Chondrocyte (in vitro differentiated cells): Measurements from ENCODE around the gene DSTN. TPM values are rescaled to one million over a fixed set of nuclear protein-coding genes. Genes with fewer than 3 reads are reported as not detected.

Source experiments
- DNase-seq: peaks from one replicate; pipeline ENCODE4 v3.0.0; 2021; ENCODE audit warnings: mixed read lengths, low spot score
- H3K27ac Mint-ChIP-seq: one replicate; pipeline ENCODE4 v1.8.0; 2021; ENCODE audit warnings: mild to moderate bottlenecking, moderate library complexity, mixed read lengths; ENCODE audit not compliant: unreplicated experiment
- H3K27me3 Mint-ChIP-seq: 2 replicates; pipeline ENCODE4 v1.8.0; 2021; ENCODE audit warnings: low read depth, mixed read lengths
- H3K36me3 Mint-ChIP-seq: 2 replicates; pipeline ENCODE4 v1.8.0; 2021; ENCODE audit warnings: low read depth, mixed read lengths
- H3K4me1 Mint-ChIP-seq: 2 replicates; pipeline ENCODE4 v1.8.0; 2021; ENCODE audit warnings: low read depth, mild to moderate bottlenecking, mixed read lengths
- H3K4me3 Mint-ChIP-seq: one replicate; pipeline ENCODE4 v1.8.0; 2021; ENCODE audit warnings: mild to moderate bottlenecking, moderate library complexity, mixed read lengths; ENCODE audit not compliant: unreplicated experiment
- H3K9me3 Mint-ChIP-seq: 2 replicates; pipeline ENCODE4 v1.8.0; 2021; ENCODE audit warnings: low read depth, mixed read lengths
- CTCF ChIP-seq: fragments of 200-600 bp; sonication (generic); IDR thresholded peaks from 2 replicates; pipeline ENCODE4 v1.5.0; 2021; ENCODE audit warnings: antibody characterized with exemption, mild to moderate bottlenecking, moderate library complexity
- total RNA-seq: library from RNA; stranded (reverse); gene quantifications from 3 replicates; pipeline ENCODE4 v1.2.1, GENCODE V29; 2021

DSTN gene
- total RNA-seq, 1 donor from 2014 or later = 1,290 TPM

GRCh38 chr20:17652411-17652810 is 82.5 kb downstream of the DSTN start:
- H3K4me1 Mint-ChIP-seq = peaks cover 86% of the 10 kb centered on the region
- no peak for TF ChIP-seq CTCF
- DNase-seq = peak; percentile 81

GRCh38 chr20:17653835-17654648 is 84.2 kb downstream of the DSTN start:
- H3K27ac Mint-ChIP-seq = peak overlapping the region; percentile 89
- no peak for TF ChIP-seq CTCF
- peaks cover 80% of the 10 kb centered on the region for H3K4me1 Mint-ChIP-seq
- H3K36me3 Mint-ChIP-seq = peaks cover 35% of the 10 kb centered on the region
- no peak overlapping the region for H3K4me3 Mint-ChIP-seq
- no peak for DNase-seq
- H3K9me3 Mint-ChIP-seq = peaks cover 3% of the 10 kb centered on the region
- H3K27me3 Mint-ChIP-seq = no peaks in the 10 kb centered on the region

More at GRCh38 chr20:17652411-17652810, 82.5 kb downstream of the DSTN start:
- Mint-ChIP-seq H3K9me3 (no peaks in the 10 kb centered on the region), H3K4me3 (no peak overlapping the region), H3K36me3 (peaks cover 22% of the 10 kb centered on the region), H3K27ac (peak overlapping the region; percentile 84), H3K27me3 (no peaks in the 10 kb centered on the region)

GRCh38 chr20:17654649-17655285 is 84.9 kb downstream of the DSTN start:
- DNase-seq = no peak
- TF ChIP-seq CTCF = peak; percentile 95
- Mint-ChIP-seq H3K9me3 (peaks cover 3% of the 10 kb centered on the region), H3K27ac (peak overlapping the region; percentile 89), H3K4me3 (no peak overlapping the region), H3K36me3 (peaks cover 36% of the 10 kb centered on the region), H3K27me3 (no peaks in the 10 kb centered on the region), H3K4me1 (peaks cover 75% of the 10 kb centered on the region)

GRCh38 chr20:17655286-17655651 is 85.4 kb downstream of the DSTN start:
- no peak for DNase-seq
- Mint-ChIP-seq H3K4me3 (no peak overlapping the region), H3K36me3 (peaks cover 41% of the 10 kb centered on the region), H3K9me3 (peaks cover 5% of the 10 kb centered on the region), H3K4me1 (peaks cover 75% of the 10 kb centered on the region), H3K27me3 (no peaks in the 10 kb centered on the region), H3K27ac (peak overlapping the region; percentile 89)
- TF ChIP-seq CTCF = peak; percentile 44

GRCh38 chr20:17655865-17656479 is 86.1 kb downstream of the DSTN start:
- Mint-ChIP-seq H3K4me1 (peaks cover 75% of the 10 kb centered on the region), H3K27ac (peak overlapping the region; percentile 19), H3K36me3 (peaks cover 48% of the 10 kb centered on the region), H3K27me3 (no peaks in the 10 kb centered on the region), H3K9me3 (peaks cover 8% of the 10 kb centered on the region), H3K4me3 (no peak overlapping the region)
- TF ChIP-seq CTCF = no peak
- DNase-seq = no peak
